Keratinocyte (primary cell): ENCODE results near the gene SCN10A. TPM values are rescaled to one million over a fixed set of nuclear protein-coding genes. Genes with fewer than 3 reads are reported as not detected.

Source experiments
- DNase-seq: peaks from one replicate; pipeline ENCODE4 v3.0.0-alpha.2; 2011; ENCODE audit warnings: low read depth, missing footprints, low spot score
- FAIRE-seq: peaks from 2 replicates; lab custom pipeline; 2011; peaks lifted over from hg19 to GRCh38; lab: Jason Lieb, UNC
- H2AFZ ChIP-seq: 2 replicates; pipeline ENCODE4 v1.6.0; 2012; ENCODE audit warnings: low read length, control low read depth, inconsistent platforms; ENCODE audit not compliant: control insufficient read depth
- H3K27ac ChIP-seq: 2 replicates; pipeline ENCODE4 v1.5.1; 2011; ENCODE audit warnings: low read length; ENCODE audit not compliant: control insufficient read depth, insufficient read depth
- H3K27me3 ChIP-seq: 3 replicates; pipeline ENCODE4 v1.6.0; 2011; ENCODE audit warnings: low read length; ENCODE audit not compliant: control insufficient read depth, insufficient read depth; ENCODE audit errors: extremely low read depth
- H3K36me3 ChIP-seq, 2 experiments: 2 replicates in 1 of 2; 3 replicates in 1 of 2; pipeline ENCODE4 v1.5.1; 2011; ENCODE audit warnings: low read length in 2 of 2, mild to moderate bottlenecking in 1 of 2; ENCODE audit not compliant: control insufficient read depth in 2 of 2, insufficient read depth in 2 of 2; ENCODE audit errors: extremely low read depth in 1 of 2
- H3K4me1 ChIP-seq: 3 replicates; pipeline ENCODE4 v1.5.1; 2011; ENCODE audit warnings: low read length; ENCODE audit not compliant: control insufficient read depth, insufficient read depth; ENCODE audit errors: extremely low read depth
- H3K4me2 ChIP-seq: 3 replicates; pipeline ENCODE4 v1.6.0; 2011; ENCODE audit warnings: low read depth, low read length; ENCODE audit not compliant: control insufficient read depth, insufficient read depth; ENCODE audit errors: extremely low read depth
- H3K4me3 ChIP-seq, 3 experiments: fragments of 200-600 bp in 1 of 3; sonication (generic) in 1 of 3; 2 replicates in 2 of 3; 3 replicates in 1 of 3; pipeline ENCODE4 v1.5.1; 2011 to 2016; ENCODE audit warnings: low read length in 3 of 3, mild to moderate bottlenecking in 3 of 3, control low read depth in 2 of 3, inconsistent platforms in 1 of 3, low read depth in 1 of 3, mixed read lengths in 1 of 3, mixed run types in 1 of 3, moderate library complexity in 1 of 3; ENCODE audit not compliant: control insufficient read depth in 2 of 3, insufficient read depth in 2 of 3; ENCODE audit errors: extremely low read depth in 1 of 3
- H3K79me2 ChIP-seq: 2 replicates; pipeline ENCODE4 v1.6.0; 2012; ENCODE audit warnings: low read length; ENCODE audit not compliant: control insufficient read depth, insufficient read depth
- H3K9ac ChIP-seq: 3 replicates; pipeline ENCODE4 v1.6.0; 2011; ENCODE audit warnings: low read length; ENCODE audit not compliant: control insufficient read depth, insufficient read depth; ENCODE audit errors: extremely low read depth
- H3K9me1 ChIP-seq: 3 replicates; pipeline ENCODE4 v1.6.0; 2011; ENCODE audit warnings: low read length; ENCODE audit not compliant: control insufficient read depth, insufficient read depth; ENCODE audit errors: extremely low read depth
- H3K9me3 ChIP-seq: 2 replicates; pipeline ENCODE4 v1.5.1; 2012; ENCODE audit warnings: low read depth, low read length; ENCODE audit not compliant: control insufficient read depth
- H4K20me1 ChIP-seq: 3 replicates; pipeline ENCODE4 v1.6.0; 2011; ENCODE audit warnings: low read length; ENCODE audit not compliant: control insufficient read depth, insufficient read depth; ENCODE audit errors: extremely low read depth
- CTCF ChIP-seq, 3 experiments: IDR thresholded peaks in 1 of 3; conservative IDR thresholded peaks in 1 of 3; optimal IDR thresholded peaks in 1 of 3; 2 replicates in 2 of 3; 3 replicates in 1 of 3; pipeline versions ENCODE3 to v1.5.1; 2011; ENCODE audit warnings: low read length in 3 of 3, mild to moderate bottlenecking in 3 of 3, moderate library complexity in 2 of 3, control low read depth in 1 of 3, inconsistent platforms in 1 of 3; ENCODE audit not compliant: insufficient read depth in 2 of 3; ENCODE audit errors: extremely low read depth in 1 of 3
- EZH2 ChIP-seq: IDR thresholded peaks from one replicate; pipeline ENCODE4 v1.6.1; 2012; ENCODE audit warnings: inconsistent platforms, mild to moderate bottlenecking, low read length, moderate library complexity
- dilution Hi-C: fragments of 300-500 bp; cut with MboI; formaldehyde crosslinking; loops from one replicate; pipeline ENCODE4 v1.7.0; 2020; ENCODE audit warnings: low sequenced_read_pairs; ENCODE audit not compliant: extremely low pct_ligation_motif_present
- polyA plus RNA-seq, 5 experiments: library from polyadenylated mRNA; depleted of rRNA in 3 of 5; stranded (reverse) in 3 of 5; stranded (forward) in 1 of 5; unstranded in 1 of 5; fragments of >200 nt; gene quantifications; 1 replicate in 1 of 5; 2 replicates in 3 of 5; 3 replicates in 1 of 5; pipeline versions ENCODE4 v1.2.1 to v1.2.3, GENCODE V29; 2011 to 2012; ENCODE audit warnings: missing spikeins in 2 of 5, low read depth in 1 of 5, low replicate concordance in 1 of 5

SCN10A gene
- polyA plus RNA-seq, 1 donor (not counting 4 experiments of a cell fraction or from before 2014, with no cell fraction given): not detected

- no peak for FAIRE-seq
- H3K36me3 ChIP-seq: no peaks in the 10 kb centered on the region
- H3K79me2 ChIP-seq: no peaks in the 10 kb centered on the region
- H3K27ac ChIP-seq: no peak overlapping the region
- DNase-seq: no peak
- dilution Hi-C loops: no loop called here
- H3K27me3 ChIP-seq: peaks cover 42% of the 10 kb centered on the region
- H2AFZ ChIP-seq: no peak overlapping the region
- H3K4me1 ChIP-seq: peaks cover 3% of the 10 kb centered on the region
- H3K9me1 ChIP-seq: no peaks in the 10 kb centered on the region
- no peak overlapping the region for H3K4me3 ChIP-seq
- H3K9me3 ChIP-seq: no peaks in the 10 kb centered on the region
- H4K20me1 ChIP-seq: no peaks in the 10 kb centered on the region
- no peak overlapping the region for H3K4me2 ChIP-seq
- TF ChIP-seq CTCF (optimal IDR thresholded peaks at IDR 0.05 in 1 of 3, IDR thresholded peaks at IDR 0.05 in 1 of 3, conservative IDR thresholded peaks at IDR 0.05 in 1 of 3; ENCODE audit: extremely low read depth in 1 of 3, insufficient read depth in 2 of 3, low read length in 3 of 3) (no peak), EZH2 (no peak)
- no peak overlapping the region for H3K9ac ChIP-seq
Observed at GRCh38 chr3:38648024-38648658, 167.9 kb downstream of the SCN10A start.

- H2AFZ ChIP-seq: no peak overlapping the region
- no peaks in the 10 kb centered on the region for H3K36me3 ChIP-seq
- peaks cover 3% of the 10 kb centered on the region for H3K4me1 ChIP-seq
- TF ChIP-seq EZH2 (no peak), CTCF (optimal IDR thresholded peaks at IDR 0.05 in 1 of 3, IDR thresholded peaks at IDR 0.05 in 1 of 3, conservative IDR thresholded peaks at IDR 0.05 in 1 of 3; ENCODE audit: extremely low read depth in 1 of 3, insufficient read depth in 2 of 3, low read length in 3 of 3) (no peak)
- no peak for FAIRE-seq
- H3K27me3 ChIP-seq: peaks cover 42% of the 10 kb centered on the region
- no peaks in the 10 kb centered on the region for H3K79me2 ChIP-seq
- H3K4me2 ChIP-seq: no peak overlapping the region
- no peaks in the 10 kb centered on the region for H4K20me1 ChIP-seq
- no peak overlapping the region for H3K9ac ChIP-seq
- dilution Hi-C loops: no loop called here
- no peaks in the 10 kb centered on the region for H3K9me1 ChIP-seq
- no peak for DNase-seq
- H3K27ac ChIP-seq: no peak overlapping the region
- no peaks in the 10 kb centered on the region for H3K9me3 ChIP-seq
- no peak overlapping the region for H3K4me3 ChIP-seq
Observed at GRCh38 chr3:38647217-38647970, 168.6 kb downstream of the SCN10A start.

Other genes starting within 250 kb of the SCN10A start
- 0.06 to 0.26 TPM (median 0.24 TPM) in 3 replicates for gene SCN5A, start 166.5 kb downstream of the SCN10A start, polyA plus RNA-seq
- 0.01 to 0.04 TPM in 2 of 3 replicates, not detected in the other for gene SCN11A, start 235.7 kb upstream of the SCN10A start, polyA plus RNA-seq
- 14.9 to 29.7 TPM (median 20.2 TPM) in 3 replicates for gene WDR48, start 235.8 kb upstream of the SCN10A start, polyA plus RNA-seq